IPS-NIHi7 (cell line): ENCODE results near the gene RIPOR2.
"Not testable (repeated sequence)": the region's sequence is repeated elsewhere in the genome, so short reads cannot be mapped to it uniquely, and the experiment has no call there.

Source experiments
- DNase-seq: peaks from one replicate; pipeline ENCODE4 v3.0.0; 2012; ENCODE audit warnings: mixed read lengths; ENCODE audit errors: extremely low spot score

Gene RIPOR2

DNA sequence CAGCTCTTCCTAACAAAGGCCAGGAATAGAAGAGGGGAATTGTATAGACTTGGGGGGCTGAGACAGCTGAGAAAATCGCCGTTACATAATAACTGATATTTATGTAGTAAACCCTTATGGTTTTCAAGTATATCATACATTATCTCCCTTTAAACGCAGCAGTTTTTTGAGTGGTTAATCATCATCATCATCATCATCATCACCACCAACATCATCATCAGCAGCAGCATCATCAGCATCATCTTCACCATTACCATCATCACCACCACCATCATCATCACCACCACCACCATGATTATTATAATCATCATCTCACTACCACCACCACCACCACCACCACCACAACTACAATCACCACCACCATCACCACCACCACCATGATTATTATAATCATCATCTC lies 9.1 kb downstream of the RIPOR2 start:
- not testable (repeated sequence) for DNase-seq

DNA sequence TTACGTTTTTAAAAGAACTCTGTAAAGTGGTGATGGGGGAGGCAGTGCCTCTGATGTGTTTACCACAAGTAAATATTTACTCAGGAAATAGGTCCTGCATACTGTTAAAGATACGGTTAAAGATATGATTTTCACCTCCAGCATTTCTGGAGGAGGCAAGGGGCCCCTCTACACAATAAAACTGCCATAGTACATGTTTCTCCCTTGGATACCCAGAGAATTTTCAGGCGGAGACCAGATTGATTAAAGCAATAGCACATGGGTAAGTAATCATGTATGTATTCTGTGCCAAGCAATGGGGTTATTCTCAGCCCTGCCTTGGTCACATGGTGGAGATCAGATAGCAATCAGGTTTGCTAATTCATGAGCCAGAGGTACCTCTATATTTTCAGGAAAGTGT lies 9.6 kb downstream of the RIPOR2 start:
- no peak for DNase-seq

DNA sequence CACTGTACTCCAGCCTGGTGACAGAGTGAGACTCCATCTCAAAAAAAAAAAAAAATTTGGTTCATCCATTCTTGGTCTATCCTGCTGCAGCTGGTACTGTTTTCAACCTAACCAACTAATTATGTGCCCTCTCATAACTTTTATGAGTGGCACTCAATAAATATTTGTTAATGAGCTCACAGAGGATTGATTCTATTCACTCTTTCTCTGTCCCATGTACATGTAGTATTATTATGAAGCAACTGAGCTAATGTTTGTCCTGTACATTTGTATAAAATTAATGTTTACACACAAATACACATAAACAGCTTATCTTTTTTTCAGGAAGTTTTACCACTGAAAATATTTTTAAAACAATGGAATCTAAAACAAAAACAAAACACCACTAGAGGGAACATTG lies 10.1 kb downstream of the RIPOR2 start:
- DNase-seq = no peak

DNA sequence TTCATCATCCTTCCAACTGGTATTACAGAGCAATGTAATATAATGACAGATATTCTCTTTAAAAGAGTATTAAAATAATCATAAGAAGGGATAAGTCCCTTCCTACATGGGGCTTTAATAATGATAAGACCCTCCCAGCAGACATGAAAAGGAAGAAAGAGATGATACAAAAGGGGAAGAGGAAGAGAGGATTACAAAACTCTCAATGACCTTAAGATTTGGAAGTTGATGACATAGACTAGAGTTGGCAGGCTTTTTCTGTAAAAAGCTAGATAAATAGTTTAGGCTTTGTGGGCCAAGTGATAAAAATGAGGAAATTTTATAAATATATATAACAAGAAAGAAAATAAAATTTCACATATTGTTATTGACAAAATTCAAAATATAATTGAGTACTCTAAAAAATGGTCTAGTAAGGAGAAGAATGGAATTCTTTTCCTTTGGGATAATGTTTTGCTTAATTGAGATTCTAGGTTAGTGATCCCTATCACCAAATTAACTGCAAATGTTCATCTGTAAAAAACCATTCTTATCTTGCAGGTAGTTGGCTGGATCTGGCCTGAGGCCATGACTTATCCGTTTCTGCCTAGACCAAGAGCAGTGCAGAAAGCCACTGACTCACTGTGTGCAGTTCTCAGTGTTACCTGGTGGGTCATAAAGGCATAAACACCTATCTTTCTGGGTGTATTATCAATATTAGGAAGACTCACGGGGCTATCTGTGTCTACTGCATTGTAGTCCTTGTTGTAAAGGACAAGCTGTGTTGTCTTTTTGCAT lies 11.0 kb downstream of the RIPOR2 start:
- DNase-seq = no peak

DNA sequence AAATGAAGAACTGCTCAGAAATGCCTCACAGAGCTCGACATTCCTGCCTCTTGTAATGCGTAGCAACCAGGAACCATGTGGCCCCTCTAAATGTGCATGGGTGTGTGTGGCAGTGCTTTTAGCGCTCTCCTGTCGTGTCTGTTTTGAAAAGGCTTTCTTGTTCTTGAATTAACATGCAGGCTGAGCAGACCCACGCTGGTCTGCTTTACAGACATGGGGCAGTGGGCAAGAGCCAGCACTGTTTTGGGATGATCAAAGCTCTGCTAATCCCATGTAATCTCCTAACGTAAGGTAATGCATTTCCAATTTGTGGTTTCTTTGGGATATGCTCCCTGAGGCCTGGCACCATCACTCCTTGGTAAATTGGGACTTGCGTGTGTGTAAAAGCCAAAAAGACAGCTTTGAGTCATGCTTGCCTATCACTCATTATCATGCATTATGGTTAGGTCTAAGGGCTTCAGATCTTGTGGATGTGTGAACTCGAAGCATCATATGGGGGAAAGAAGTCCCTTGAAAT lies 11.8 kb downstream of the RIPOR2 start:
- DNase-seq = peak; percentile 45

DNA sequence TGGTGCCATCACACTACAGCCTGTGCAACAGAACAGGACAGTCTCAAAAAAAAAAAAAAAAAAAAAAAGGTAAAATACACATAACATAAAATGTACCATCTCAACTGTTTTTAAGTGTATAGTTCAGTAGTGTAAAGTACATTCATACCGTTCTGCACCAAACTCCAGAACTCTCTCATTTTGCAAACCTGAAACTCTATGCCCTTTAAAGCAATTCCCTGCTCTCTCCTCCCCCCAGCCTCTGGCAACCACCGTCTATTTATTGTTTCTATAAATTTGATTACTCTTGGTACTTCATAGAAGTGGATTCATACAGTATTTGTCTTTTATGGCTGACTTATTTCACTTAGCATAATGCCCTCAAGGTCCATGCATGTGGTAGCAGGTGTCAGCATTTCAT lies 12.9 kb downstream of the RIPOR2 start:
- DNase-seq = no peak

DNA sequence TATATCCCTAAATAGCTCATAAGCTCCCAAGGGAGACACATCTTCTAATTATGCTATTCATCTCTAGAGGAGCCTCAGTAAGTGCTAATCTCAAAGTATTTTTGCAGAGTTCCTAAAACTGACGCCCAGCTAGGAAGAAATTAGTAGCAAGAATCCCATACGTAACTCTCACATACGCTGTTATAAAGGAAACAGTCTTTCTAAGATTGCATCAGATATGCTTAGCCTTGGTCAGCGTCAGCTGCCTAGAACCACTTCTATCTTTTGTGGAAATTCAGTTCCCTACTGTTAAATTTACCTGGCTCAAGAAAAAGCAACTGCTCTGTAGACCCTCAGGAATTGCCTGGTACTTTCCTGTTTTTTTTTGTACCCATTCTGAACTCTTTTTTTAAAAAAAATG lies 13.6 kb downstream of the RIPOR2 start:
- no peak for DNase-seq

DNA sequence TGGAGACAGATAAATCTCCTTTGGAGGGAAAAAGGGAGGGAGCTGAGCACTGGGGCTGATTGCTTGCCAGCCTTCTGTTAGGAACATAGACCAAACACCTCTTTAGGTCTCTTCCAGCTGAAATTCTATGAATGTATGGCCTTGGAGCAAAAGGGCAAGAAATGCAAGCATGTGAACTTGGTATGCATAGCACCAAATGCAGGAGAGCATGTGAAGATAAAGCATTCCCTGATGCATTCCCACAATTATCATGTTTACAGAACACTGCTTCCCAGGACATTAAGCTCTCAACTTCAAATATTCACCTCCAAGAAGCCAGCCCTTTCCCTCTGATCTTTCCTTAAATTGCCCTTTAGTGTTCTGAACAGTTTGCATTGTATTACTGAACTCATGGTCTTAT lies 15.6 kb downstream of the RIPOR2 start:
- no peak for DNase-seq

DNA sequence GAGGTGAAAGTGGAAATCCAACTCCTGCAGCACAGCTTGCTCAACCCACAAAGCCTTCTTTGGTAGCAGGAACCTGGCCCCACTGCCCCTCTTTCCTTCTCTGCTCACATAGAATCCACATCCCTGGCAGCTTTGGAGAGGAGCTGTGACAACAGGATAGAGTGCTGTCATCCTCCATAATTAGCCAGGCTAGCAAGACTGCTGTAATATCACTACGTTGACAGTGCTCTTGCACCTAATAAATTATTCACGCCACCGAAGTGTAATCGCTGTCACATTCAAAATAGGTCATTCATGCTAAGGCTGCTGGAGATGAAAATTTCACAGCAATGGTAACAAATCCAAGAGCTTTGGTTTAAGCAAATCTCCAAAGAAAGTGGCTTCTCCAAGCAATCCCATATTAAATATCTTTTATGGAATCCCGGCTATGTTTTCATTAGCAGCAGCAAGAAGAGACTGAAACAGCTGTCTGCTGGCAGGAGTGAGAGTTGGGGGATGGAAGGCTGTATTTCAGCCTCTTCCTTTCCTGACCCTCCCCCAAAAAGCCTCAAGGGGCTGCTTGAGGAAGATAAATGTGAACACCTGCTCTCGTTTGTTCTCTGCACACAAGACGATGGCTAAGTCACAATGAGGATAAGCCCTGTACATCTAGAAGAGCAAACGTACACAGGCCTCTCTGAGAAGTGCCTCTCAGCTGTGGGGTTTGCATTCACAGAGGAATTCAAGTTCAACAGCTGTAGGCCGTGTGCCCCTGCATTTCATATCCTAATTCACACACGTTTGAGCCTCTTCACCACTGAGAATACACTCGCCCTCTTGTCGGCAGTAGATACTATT lies 16.5 kb downstream of the RIPOR2 start:
- DNase-seq = peak; percentile 25

DNA sequence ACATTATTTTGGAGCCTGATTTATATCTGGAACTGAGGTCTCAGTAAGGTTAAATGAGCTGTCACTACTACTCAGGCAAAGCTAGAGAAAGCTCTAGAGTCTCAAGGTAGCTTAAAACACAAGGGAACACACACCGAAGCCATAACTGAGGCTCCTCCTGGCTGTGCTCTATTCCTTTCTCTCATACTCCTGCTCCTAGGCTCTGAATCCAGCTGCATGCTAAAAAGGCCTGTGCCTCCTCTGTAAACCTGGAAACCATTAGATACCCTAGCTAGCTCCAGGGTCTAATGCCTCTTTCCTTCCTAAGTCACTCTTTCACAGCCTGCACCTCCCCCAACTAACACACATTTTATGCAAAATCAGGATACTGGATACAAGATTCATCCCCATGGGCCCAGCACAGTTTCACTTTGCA lies 17.1 kb downstream of the RIPOR2 start:
- peak; percentile 21 for DNase-seq

DNA sequence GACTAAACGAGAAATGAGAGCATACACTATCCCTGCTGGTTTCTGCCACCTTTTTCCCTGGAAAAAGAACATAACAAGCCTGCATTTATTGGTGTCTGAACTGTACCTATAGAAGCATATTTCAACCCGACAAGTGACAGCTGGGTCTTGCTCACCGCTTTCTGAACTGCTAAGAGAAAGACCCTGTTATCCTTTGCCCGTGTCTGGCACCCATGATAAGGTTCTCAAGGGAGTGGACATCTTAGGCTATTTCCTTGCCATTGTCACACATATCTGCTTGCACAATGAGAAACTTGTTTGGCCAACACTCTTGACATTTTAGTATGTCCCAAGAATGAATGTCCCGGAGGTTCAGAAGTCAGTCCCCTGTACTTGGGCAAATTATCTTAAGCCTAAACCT lies 19.3 kb downstream of the RIPOR2 start:
- DNase-seq = no peak

DNA sequence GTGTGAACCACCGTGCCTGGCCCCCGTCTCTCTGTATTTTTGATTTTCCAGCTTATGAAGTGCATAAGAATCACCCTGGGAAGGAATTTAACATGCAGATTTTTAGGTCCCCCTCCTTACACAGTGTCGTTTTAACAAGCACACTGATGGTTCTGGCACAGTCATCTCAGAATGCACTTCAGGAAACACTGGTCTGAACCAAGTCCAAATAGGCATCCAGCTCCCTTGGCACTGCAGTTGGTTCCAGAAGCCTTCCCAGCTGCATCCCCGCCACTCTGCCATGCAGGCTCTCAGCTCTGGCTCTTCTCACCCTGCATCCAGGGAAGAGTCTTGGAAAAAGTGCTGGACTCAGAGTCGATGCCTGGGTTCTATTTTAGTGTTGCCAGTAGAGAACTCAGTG lies 20.1 kb downstream of the RIPOR2 start:
- no peak for DNase-seq

DNA sequence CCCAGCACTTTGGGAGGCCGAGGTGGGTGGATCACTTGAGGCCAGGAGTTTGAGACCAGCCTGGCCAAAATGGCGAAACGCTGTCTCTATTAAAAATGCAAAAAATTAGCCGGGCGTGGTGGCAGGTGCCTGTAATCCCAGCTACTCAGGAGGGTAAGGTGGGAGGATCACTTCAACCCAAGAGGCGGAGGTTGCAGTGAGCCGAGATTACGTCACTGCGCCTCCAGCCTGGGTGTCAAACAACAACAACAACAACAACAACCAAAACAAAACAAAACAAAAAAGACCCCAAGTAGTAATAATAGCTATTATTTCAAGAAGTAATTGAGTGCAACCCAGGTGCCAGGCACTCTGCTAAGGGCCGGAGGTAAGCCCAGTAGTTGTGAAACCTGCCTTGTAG lies 21.7 kb downstream of the RIPOR2 start:
- DNase-seq = not testable (repeated sequence)

DNA sequence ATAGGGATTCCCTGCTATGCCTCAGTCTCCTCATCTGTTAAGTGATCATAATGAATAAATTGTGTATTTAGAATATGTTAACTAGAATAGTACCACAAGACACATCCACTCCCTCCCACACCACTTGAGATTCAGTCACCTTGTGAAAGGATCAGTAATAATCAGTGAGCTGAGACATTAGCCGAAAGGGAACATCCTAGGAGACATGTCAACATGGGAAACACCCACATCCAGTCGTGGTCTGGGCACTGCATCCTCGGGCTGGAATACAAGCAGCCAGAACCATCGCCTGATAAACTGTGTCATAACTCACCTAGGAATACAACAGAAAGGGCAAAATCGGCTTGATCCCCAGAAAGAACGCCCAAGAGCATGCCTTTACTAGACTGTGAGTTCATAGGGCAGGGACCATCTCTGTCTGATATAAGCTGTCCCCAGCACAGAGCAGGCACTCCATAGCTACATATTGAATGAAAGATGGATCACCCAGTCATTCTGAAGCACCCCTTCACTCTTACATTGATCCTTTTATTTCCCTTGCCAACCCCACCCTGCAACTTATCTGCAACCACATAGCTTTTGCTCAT lies 23.9 kb downstream of the RIPOR2 start:
- no peak for DNase-seq

DNA sequence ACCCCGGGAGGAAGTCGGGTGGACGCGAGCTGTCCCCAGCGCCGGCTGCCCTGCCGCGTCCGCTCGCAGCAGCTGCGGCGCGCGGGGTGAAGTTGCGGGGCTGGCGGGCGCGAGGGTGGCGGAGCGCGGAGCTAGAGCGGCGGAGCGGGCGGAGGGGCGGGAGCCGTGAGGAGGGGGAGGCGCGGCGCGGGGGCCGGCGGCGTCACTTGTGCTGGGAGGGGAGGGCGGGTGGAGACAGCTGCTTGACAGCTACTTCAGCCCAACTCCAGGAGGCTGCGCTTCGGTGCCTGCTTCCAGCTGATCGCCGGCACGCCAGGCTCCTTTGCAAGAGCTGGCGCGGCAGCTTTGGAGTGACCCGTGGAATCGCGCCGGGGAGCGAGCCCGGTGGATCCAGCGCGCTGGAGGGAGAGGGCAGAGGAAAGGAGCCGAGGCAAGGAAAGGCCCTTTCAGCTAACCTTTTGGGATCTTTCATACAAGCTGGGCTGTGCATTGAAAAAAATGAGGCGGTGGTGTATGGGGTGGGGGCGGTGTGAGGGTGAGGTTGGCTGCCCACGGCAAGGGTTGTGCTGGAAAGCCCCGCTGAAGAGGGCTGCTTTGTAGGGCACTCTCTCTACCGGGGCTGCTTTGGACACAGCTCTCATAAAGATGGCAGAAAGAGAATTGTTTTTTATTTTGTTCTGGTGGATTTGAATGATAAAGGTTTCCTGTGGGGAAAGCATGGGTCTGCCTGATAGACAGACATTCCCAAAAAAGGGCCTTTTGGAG lies 24.6 kb downstream of the RIPOR2 start:
- peak; percentile 80 for DNase-seq

DNA sequence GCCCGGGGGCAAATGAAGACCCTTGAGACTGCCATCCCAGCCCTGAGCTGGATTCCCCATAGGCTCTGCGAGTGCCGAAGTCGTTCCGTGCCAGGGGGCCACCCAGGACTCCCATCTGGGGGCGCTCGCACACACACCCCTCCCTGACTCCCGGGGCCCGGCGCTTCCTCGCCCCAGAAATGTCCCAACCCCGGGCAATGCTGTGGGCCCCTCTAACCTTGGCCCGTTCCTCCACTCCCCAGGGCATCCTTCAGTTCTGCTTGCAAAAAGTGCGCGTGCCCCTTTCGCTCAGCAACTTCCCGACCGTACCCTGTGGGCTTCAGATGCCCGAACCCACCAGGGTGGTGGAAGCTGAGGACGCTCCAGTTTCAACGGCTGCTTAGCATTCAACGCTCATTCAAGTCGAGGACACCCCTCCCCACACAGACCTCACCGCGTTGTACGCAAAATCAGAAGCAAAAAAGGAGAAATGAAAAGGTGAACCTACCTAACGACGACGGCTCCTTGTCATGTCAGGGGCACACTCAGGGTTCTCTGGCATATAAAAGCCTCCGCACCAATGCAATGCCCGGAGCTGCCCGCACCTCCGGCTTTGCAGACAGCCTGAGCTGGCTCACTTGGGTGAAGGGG lies 25.3 kb downstream of the RIPOR2 start:
- peak; percentile 26 for DNase-seq

DNA sequence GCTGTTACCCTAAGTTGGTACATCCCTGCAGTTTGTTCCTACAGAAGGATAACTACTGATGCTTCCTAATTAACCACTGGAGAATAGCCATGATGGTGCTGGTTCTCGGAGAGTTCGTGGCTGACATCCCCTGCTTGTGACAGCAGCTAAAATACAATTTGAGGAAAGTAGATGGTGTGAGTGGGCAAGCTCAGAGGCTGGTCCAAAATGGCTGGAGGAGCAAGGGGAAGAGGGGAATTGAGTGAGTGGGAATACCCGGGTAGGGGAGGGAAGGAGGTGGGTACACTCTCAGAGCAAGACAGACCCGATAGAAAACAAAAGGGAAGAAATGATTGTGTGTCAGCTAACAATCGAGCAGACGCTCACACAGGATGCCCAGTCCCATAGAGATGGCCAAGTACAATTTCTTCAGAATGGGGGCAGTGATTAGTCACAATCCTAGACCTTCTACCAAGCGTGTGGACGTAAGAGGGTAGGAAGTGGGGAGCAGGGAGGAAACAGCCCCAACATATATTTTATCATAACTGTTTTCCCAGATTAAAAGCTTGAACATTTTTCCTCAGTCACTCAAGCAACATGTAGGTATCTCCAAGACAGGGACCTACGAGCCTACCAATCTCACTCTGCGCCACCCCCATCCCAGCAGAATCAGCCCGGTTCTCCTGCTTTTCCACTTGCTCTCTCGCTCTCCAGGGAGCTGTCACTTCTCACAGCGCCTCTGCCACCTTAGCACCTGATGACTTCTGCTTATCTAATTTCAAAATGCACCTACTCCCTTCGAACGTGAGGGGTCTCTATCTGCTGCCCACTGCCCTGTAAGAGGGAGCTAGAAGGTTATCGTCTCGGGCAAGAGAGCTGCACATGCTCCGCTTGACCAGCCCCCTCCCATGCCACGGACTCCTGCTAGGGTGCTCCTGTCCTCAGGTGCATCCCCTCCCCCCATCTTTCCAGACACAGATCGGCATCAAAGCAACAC lies 26.2 kb downstream of the RIPOR2 start:
- no peak for DNase-seq

DNA sequence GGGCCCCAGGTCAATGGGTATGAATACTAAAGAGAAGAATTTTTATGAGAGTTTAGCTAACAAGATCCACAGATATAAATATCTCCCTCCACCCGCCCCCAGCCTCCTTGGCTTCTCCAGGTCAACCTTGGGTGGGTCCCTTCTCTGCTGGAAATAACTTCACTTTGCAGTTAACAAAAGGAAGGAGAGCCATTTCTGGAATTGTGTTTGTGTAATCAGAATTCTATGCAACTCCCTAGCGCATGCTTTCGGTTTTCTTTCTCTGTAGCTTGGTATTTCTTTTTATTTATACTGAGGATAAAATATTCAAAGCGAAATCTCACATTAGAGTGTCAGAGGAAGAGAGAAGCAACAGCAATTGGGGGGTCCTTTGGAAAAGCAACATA lies 27.1 kb downstream of the RIPOR2 start:
- DNase-seq = no peak

DNA sequence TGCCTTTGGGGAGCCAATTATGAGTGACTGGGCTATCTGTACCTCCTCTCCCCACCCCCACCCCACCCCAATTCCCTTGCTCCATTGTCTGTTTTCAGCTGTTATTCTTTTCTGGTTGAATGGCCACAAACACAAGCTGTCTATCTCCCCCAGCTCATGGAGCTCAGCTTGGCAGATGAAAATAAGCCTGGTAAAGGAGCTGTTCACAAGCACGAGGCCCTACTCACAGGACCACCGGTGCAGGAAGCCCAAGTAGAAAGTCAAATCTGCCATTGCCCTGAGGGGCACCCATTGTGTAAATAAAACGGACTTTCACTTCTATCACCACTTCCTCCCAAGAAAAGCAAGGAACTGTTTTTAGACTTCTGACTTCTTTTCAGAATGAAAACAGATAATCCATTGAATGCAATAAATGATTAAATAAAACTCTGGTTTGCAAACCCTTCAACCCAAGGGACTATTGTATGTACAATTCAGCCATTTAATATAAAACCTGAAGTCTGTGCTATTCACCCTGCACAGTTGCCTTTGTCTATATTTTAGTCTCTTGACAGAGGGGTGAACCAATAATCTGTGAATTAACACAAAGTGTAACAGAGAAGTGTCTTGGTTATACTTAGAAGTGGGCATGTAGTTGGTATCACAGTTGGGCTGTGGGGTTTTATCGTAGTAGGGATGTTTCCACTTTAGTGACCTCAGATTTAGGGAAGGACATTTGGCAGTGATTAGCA lies 27.7 kb downstream of the RIPOR2 start:
- DNase-seq = no peak
